SK-N-SH (cell line): ENCODE measurements around the gene MINK1.

Experiments used
- CTCF ChIP-seq: fragments of 200-600 bp; sonication (generic); IDR thresholded peaks from 2 replicates; pipeline ENCODE4 v1.6.1; 2017; ENCODE audit warnings: antibody characterized with exemption, mild to moderate bottlenecking, moderate library complexity
- FOXM1 ChIP-seq: IDR thresholded peaks from 2 replicates; pipeline ENCODE4 v1.4.0; 2012; ENCODE audit warnings: low read depth, mild to moderate bottlenecking
- IRF3 ChIP-seq: fragments of 150-350 bp; IDR thresholded peaks from 2 replicates; pipeline ENCODE4 v1.6.1; 2016; ENCODE audit warnings: mild to moderate bottlenecking, low read depth, low read length
- PBX3 ChIP-seq: IDR thresholded peaks from 2 replicates; pipeline ENCODE4; 2012
- POLR2AphosphoS5 ChIP-seq: IDR thresholded peaks from 2 replicates; pipeline ENCODE4 v1.6.1; 2012; ENCODE audit warnings: low read depth, low read length
- RXRA ChIP-seq: IDR thresholded peaks from 2 replicates; pipeline ENCODE4 v1.4.0; 2012; ENCODE audit warnings: low read depth, mild to moderate bottlenecking, borderline replicate concordance
- TAF1 ChIP-seq: IDR thresholded peaks from 2 replicates; pipeline ENCODE4 v1.6.1; 2012; ENCODE audit warnings: low read depth, mild to moderate bottlenecking, low read length, moderate library complexity, borderline replicate concordance
- USF2 ChIP-seq: fragments of 150-350 bp; IDR thresholded peaks from 2 replicates; pipeline ENCODE4 v1.6.1; 2017; ENCODE audit warnings: antibody characterized with exemption, low read length, low read depth, borderline replicate concordance

- TF ChIP-seq CTCF = no peak
- TF ChIP-seq POLR2AphosphoS5 = no peak
- TF ChIP-seq FOXM1 = no peak
- TF ChIP-seq USF2 = no peak
- no peak for TF ChIP-seq TAF1
- TF ChIP-seq RXRA = no peak
- no peak for TF ChIP-seq IRF3
- TF ChIP-seq PBX3 = 0 out of 2 replicates have a peak, but pooled peaks have one; percentile 4
Measured at GRCh38 chr17:4858068-4858881, 25.1 kb downstream of the MINK1 start.
